ENCODE data around the gene ANKRD24.
"Not testable (repeated sequence)": the region's sequence is repeated elsewhere in the genome, so short reads cannot be mapped to it uniquely, and the experiment has no call there.

ANKRD24 gene

GRCh38 chr19:4238831-4239230, 56.3 kb downstream of the ANKRD24 start:
- no peak for DNase-seq (ENCODE audit: low read depth, low spot score)
- TF ChIP-seq EZH2 (IDR thresholded peaks at IDR 0.05) (no peak), POLR2AphosphoS5 (IDR thresholded peaks at IDR 0.05; ENCODE audit: borderline replicate concordance, low read depth, low read length) (no peak), FOXP2 (optimal IDR thresholded peaks at IDR 0.05; ENCODE audit: control extremely low read depth, extremely low read length, insufficient read depth) (no peak)
- no peak overlapping the region for H3K4me3 ChIP-seq
- H3K36me3 ChIP-seq (ENCODE audit: insufficient read depth, low read length): no peaks in the 10 kb centered on the region
- H3K27ac ChIP-seq: no peak overlapping the region
- no peaks in the 10 kb centered on the region for H3K9me3 ChIP-seq (ENCODE audit: low read depth, low read length)
- no peak overlapping the region for H3K9ac ChIP-seq (ENCODE audit: insufficient read length)

GRCh38 chr19:4241824-4242430, 59.4 kb downstream of the ANKRD24 start:
- no peak for DNase-seq (ENCODE audit: low read depth, low spot score)
- Histone ChIP-seq H3K36me3 (ENCODE audit: insufficient read depth, low read length) (no peaks in the 10 kb centered on the region), H3K4me3 (no peak overlapping the region), H3K9ac (ENCODE audit: insufficient read length) (no peak overlapping the region), H3K27ac (no peak overlapping the region), H3K9me3 (ENCODE audit: low read depth, low read length) (no peaks in the 10 kb centered on the region)
- TF ChIP-seq EZH2 (IDR thresholded peaks at IDR 0.05): no peak
- no peak for TF ChIP-seq POLR2AphosphoS5 (IDR thresholded peaks at IDR 0.05; ENCODE audit: borderline replicate concordance, low read depth, low read length)
- no peak for TF ChIP-seq FOXP2 (optimal IDR thresholded peaks at IDR 0.05; ENCODE audit: control extremely low read depth, extremely low read length, insufficient read depth)

- peaks cover 19% of the 10 kb centered on the region for H3K36me3 ChIP-seq (ENCODE audit: insufficient read depth, low read length)
- peak overlapping the region; percentile 83; the same call in 1 of the 2 replicates for H3K27ac ChIP-seq
- not testable (repeated sequence) for H3K9me3 ChIP-seq (ENCODE audit: low read depth, low read length); DNase-seq (ENCODE audit: low read depth, low spot score); H3K4me3 ChIP-seq
- H3K9ac ChIP-seq (ENCODE audit: insufficient read length): peak overlapping the region; percentile 79
Measured at GRCh38 chr19:4245938-4246337, 63.4 kb downstream of the ANKRD24 start.

GRCh38 chr19:4246767-4247593, 64.5 kb downstream of the ANKRD24 start, which contains the start of gene YJU2:
Gene YJU2, plus strand, starts transcription at chr19:4247080. Its CDS starts 67 bp downstream, at chr19:4247147.
- H3K4me3 ChIP-seq: peak within 1 kb of the TSS; percentile 93
- peak within 1 kb of the TSS; percentile 95 for H3K27ac ChIP-seq
- H3K9ac ChIP-seq (ENCODE audit: insufficient read length): peak within 1 kb of the TSS; percentile 88
- H3K9me3 ChIP-seq (ENCODE audit: low read depth, low read length): no peaks in the 10 kb centered on the region
- peak; percentile 99 for DNase-seq (ENCODE audit: low read depth, low spot score)
- H3K36me3 ChIP-seq (ENCODE audit: insufficient read depth, low read length): peaks cover 29% of the 10 kb centered on the region
- TF ChIP-seq POLR2AphosphoS5 (IDR thresholded peaks at IDR 0.05; ENCODE audit: borderline replicate concordance, low read depth, low read length) (peak; percentile 75), FOXP2 (optimal IDR thresholded peaks at IDR 0.05; ENCODE audit: control extremely low read depth, extremely low read length, insufficient read depth) (no peak), EZH2 (IDR thresholded peaks at IDR 0.05) (no peak)

GRCh38 chr19:4256563-4256962, 74.1 kb downstream of the ANKRD24 start:
- peaks cover 48% of the 10 kb centered on the region for H3K36me3 ChIP-seq (ENCODE audit: insufficient read depth, low read length)
- no peak overlapping the region for H3K9ac ChIP-seq (ENCODE audit: insufficient read length)
- H3K4me3 ChIP-seq: no peak overlapping the region
- no peak overlapping the region for H3K27ac ChIP-seq
- no peak for TF ChIP-seq EZH2 (IDR thresholded peaks at IDR 0.05)
- TF ChIP-seq FOXP2 (optimal IDR thresholded peaks at IDR 0.05; ENCODE audit: control extremely low read depth, extremely low read length, insufficient read depth): no peak
- no peak for TF ChIP-seq POLR2AphosphoS5 (IDR thresholded peaks at IDR 0.05; ENCODE audit: borderline replicate concordance, low read depth, low read length)
- no peak for DNase-seq (ENCODE audit: low read depth, low spot score)
- H3K9me3 ChIP-seq (ENCODE audit: low read depth, low read length): no peaks in the 10 kb centered on the region

GRCh38 chr19:4257025-4257424, 74.5 kb downstream of the ANKRD24 start:
- Histone ChIP-seq H3K36me3 (ENCODE audit: insufficient read depth, low read length) (peaks cover 43% of the 10 kb centered on the region), H3K9ac (ENCODE audit: insufficient read length) (no peak overlapping the region), H3K27ac (no peak overlapping the region), H3K4me3 (no peak overlapping the region), H3K9me3 (ENCODE audit: low read depth, low read length) (no peaks in the 10 kb centered on the region)
- no peak for TF ChIP-seq EZH2 (IDR thresholded peaks at IDR 0.05)
- no peak for TF ChIP-seq POLR2AphosphoS5 (IDR thresholded peaks at IDR 0.05; ENCODE audit: borderline replicate concordance, low read depth, low read length)
- no peak for TF ChIP-seq FOXP2 (optimal IDR thresholded peaks at IDR 0.05; ENCODE audit: control extremely low read depth, extremely low read length, insufficient read depth)
- DNase-seq (ENCODE audit: low read depth, low spot score): no peak

- Histone ChIP-seq H3K9me3 (ENCODE audit: low read depth, low read length) (no peaks in the 10 kb centered on the region), H3K27ac (no peak overlapping the region), H3K9ac (ENCODE audit: insufficient read length) (no peak overlapping the region), H3K4me3 (no peak overlapping the region), H3K36me3 (ENCODE audit: insufficient read depth, low read length) (peaks cover 35% of the 10 kb centered on the region)
- TF ChIP-seq FOXP2 (optimal IDR thresholded peaks at IDR 0.05; ENCODE audit: control extremely low read depth, extremely low read length, insufficient read depth) (no peak), EZH2 (IDR thresholded peaks at IDR 0.05) (no peak), POLR2AphosphoS5 (IDR thresholded peaks at IDR 0.05; ENCODE audit: borderline replicate concordance, low read depth, low read length) (no peak)
- DNase-seq (ENCODE audit: low read depth, low spot score): no peak
Measured at GRCh38 chr19:4258181-4258580, 75.7 kb downstream of the ANKRD24 start.

GRCh38 chr19:4260613-4261191, 78.2 kb downstream of the ANKRD24 start:
- H3K9ac ChIP-seq (ENCODE audit: insufficient read length): no peak overlapping the region
- no peak overlapping the region for H3K4me3 ChIP-seq
- DNase-seq (ENCODE audit: low read depth, low spot score): no peak
- H3K27ac ChIP-seq: no peak overlapping the region
- no peak for TF ChIP-seq POLR2AphosphoS5 (IDR thresholded peaks at IDR 0.05; ENCODE audit: borderline replicate concordance, low read depth, low read length)
- TF ChIP-seq EZH2 (IDR thresholded peaks at IDR 0.05): no peak
- TF ChIP-seq FOXP2 (optimal IDR thresholded peaks at IDR 0.05; ENCODE audit: control extremely low read depth, extremely low read length, insufficient read depth): no peak
- no peaks in the 10 kb centered on the region for H3K9me3 ChIP-seq (ENCODE audit: low read depth, low read length)
- H3K36me3 ChIP-seq (ENCODE audit: insufficient read depth, low read length): peaks cover 20% of the 10 kb centered on the region

Measured in SK-N-MC (cell line).